ENCODE results near the gene CYREN. TPM values are rescaled to one million over a fixed set of nuclear protein-coding genes. Genes with fewer than 3 reads are reported as not detected.

CYREN gene
- total RNA-seq, 4 donors from 2014 or later: 41.8 to 50.6 (median 49.4) TPM

- DNase-seq (ENCODE audit: low spot score in 2 of 2): no peak
- H3K4me3 ChIP-seq: no peak overlapping the region
- WGBS, 2 donors: 84 to 85% methylated on average over 2 of the region's 2 CpGs
- H3K27ac ChIP-seq: peak overlapping the region in 3 of 4 donors; percentile 24 to 61 (median 52)
- peaks cover 0 to 22% (median 2%) of the 10 kb centered on the region in 4 donors for H3K9me3 ChIP-seq
- TF ChIP-seq, protein P1, sequence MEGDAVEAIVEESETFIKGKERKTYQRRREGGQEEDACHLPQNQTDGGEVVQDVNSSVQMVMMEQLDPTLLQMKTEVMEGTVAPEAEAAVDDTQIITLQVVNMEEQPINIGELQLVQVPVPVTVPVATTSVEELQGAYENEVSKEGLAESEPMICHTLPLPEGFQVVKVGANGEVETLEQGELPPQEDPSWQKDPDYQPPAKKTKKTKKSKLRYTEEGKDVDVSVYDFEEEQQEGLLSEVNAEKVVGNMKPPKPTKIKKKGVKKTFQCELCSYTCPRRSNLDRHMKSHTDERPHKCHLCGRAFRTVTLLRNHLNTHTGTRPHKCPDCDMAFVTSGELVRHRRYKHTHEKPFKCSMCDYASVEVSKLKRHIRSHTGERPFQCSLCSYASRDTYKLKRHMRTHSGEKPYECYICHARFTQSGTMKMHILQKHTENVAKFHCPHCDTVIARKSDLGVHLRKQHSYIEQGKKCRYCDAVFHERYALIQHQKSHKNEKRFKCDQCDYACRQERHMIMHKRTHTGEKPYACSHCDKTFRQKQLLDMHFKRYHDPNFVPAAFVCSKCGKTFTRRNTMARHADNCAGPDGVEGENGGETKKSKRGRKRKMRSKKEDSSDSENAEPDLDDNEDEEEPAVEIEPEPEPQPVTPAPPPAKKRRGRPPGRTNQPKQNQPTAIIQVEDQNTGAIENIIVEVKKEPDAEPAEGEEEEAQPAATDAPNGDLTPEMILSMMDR (IDR thresholded peaks at IDR 0.05): no peak
- TF ChIP-seq EP300 (IDR thresholded peaks at IDR 0.05) (no peak), POLR2A (IDR thresholded peaks at IDR 0.05) (no peak)
- H3K27me3 ChIP-seq: no peaks in the 10 kb centered on the region
- H3K36me3 ChIP-seq: peaks cover 0 to 57% (median 0%) of the 10 kb centered on the region in 3 donors
- H3K4me1 ChIP-seq: peaks cover 0 to 58% (median 23%) of the 10 kb centered on the region in 4 donors
These were observed 11.0 kb downstream of the CYREN start for GRCh38 chr7:135159359-135160085.

DNA sequence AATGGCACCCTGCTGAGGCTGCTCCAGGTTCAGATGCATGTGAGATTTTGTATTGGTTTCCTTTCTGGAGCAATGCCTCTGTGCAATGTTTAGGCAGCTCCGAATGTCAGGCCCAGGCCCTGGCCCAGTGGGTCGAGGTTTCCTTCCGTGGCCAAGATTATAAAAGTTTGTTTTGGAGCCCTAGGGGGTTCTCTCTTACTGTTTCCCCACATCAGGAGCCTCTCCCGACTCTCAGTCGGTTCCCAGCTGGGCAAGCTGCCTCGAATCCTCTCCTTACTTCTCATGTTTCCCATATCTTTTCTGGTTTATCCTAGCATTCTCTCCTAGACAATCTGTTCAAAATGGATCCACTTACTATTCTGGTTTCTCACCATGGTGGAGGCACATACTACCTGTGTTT is 11.6 kb downstream of the CYREN start:
- H3K27ac ChIP-seq: peak overlapping the region in 3 of 4 donors; percentile 31 to 61 (median 52)
- H3K4me3 ChIP-seq: no peak overlapping the region
- DNase-seq (ENCODE audit: low spot score in 2 of 2): no peak
- H3K4me1 ChIP-seq: peaks cover 0 to 52% (median 23%) of the 10 kb centered on the region in 4 donors
- peaks cover 0 to 25% (median 2%) of the 10 kb centered on the region in 4 donors for H3K9me3 ChIP-seq
- TF ChIP-seq, protein P1 (IDR thresholded peaks at IDR 0.05): no peak
- TF ChIP-seq EP300 (IDR thresholded peaks at IDR 0.05) (no peak), POLR2A (IDR thresholded peaks at IDR 0.05) (no peak)
- no peaks in the 10 kb centered on the region for H3K27me3 ChIP-seq
- 62 to 64% methylated on average over 6 of the region's 6 CpGs for WGBS, 2 donors
- H3K36me3 ChIP-seq: peaks cover 0 to 50% (median 0%) of the 10 kb centered on the region in 3 donors

GRCh38 chr7:135158141-135158655 is 12.3 kb downstream of the CYREN start:
- 100% methylated on average over 1 of the region's 1 CpG for WGBS, 2 donors
- peaks cover 0 to 32% (median 2%) of the 10 kb centered on the region in 4 donors for H3K9me3 ChIP-seq
- no peak overlapping the region for H3K4me3 ChIP-seq
- peaks cover 0 to 48% (median 0%) of the 10 kb centered on the region in 3 donors for H3K36me3 ChIP-seq
- peaks cover 0 to 50% (median 23%) of the 10 kb centered on the region in 4 donors for H3K4me1 ChIP-seq
- peak overlapping the region in 2 of 4 donors; percentile 52 to 61 for H3K27ac ChIP-seq
- no peaks in the 10 kb centered on the region for H3K27me3 ChIP-seq
- TF ChIP-seq, protein P1 (IDR thresholded peaks at IDR 0.05): no peak
- no peak for TF ChIP-seq POLR2A (IDR thresholded peaks at IDR 0.05)
- TF ChIP-seq EP300 (IDR thresholded peaks at IDR 0.05): no peak
- no peak for DNase-seq (ENCODE audit: low spot score in 2 of 2)

- Histone ChIP-seq H3K27me3 (no peaks in the 10 kb centered on the region), H3K27ac (no peak overlapping the region), H3K4me3 (no peak overlapping the region), H3K36me3 (peaks cover 0 to 48% (median 0%) of the 10 kb centered on the region in 3 donors), H3K4me1 (peaks cover 0 to 47% (median 25%) of the 10 kb centered on the region in 4 donors), H3K9me3 (peaks cover 0 to 37% (median 2%) of the 10 kb centered on the region in 4 donors)
- 82 to 92% methylated on average over 1 of the region's 1 CpG for WGBS, 2 donors
- TF ChIP-seq, protein P1 (IDR thresholded peaks at IDR 0.05): no peak
- TF ChIP-seq EP300 (IDR thresholded peaks at IDR 0.05) (no peak), POLR2A (IDR thresholded peaks at IDR 0.05) (no peak)
- no peak for DNase-seq (ENCODE audit: low spot score in 2 of 2)
These were observed 14.2 kb downstream of the CYREN start for GRCh38 chr7:135156290-135156689.

DNA sequence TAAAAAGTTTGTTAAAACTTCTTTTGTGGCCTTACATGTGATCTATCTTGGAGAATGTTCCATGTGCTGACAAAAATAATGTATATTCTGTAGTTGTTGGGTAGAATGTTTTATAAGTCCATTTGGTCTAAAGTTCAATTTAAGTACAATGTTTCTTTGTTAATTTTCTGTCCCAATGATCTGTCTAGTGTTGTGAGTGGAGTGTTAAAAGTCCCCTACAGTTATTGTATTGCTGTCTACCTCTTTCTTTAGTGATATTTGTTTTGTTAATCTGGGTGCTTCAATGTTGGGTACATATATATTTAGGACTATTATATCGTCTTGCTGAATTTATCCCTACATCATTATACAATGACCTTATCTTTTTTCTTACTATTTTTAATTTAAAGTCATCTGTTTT is 15.8 kb downstream of the CYREN start:
- H3K36me3 ChIP-seq: peaks cover 0 to 48% (median 0%) of the 10 kb centered on the region in 3 donors
- no peak overlapping the region for H3K27ac ChIP-seq
- peaks cover 0 to 37% (median 2%) of the 10 kb centered on the region in 4 donors for H3K9me3 ChIP-seq
- WGBS, 2 donors: 92% methylated on average over 1 of the region's 1 CpG
- TF ChIP-seq POLR2A (IDR thresholded peaks at IDR 0.05) (no peak), EP300 (IDR thresholded peaks at IDR 0.05) (no peak)
- TF ChIP-seq, protein P1 (IDR thresholded peaks at IDR 0.05): no peak
- no peak for DNase-seq (ENCODE audit: low spot score in 2 of 2)
- no peak overlapping the region for H3K4me3 ChIP-seq
- H3K27me3 ChIP-seq: no peaks in the 10 kb centered on the region
- H3K4me1 ChIP-seq: peaks cover 0 to 46% (median 21%) of the 10 kb centered on the region in 4 donors
